Activated gamma-delta T cell (primary cell): ENCODE measurements around the gene TMX2.
"Not testable (repeated sequence)": the region's sequence is repeated elsewhere in the genome, so short reads cannot be mapped to it uniquely, and the experiment has no call there.

ENCODE experiments used
- DNase-seq: peaks from one replicate; lab custom pipeline; 2025; lab: John Stamatoyannopoulos, UW
- total RNA-seq, 2 donors: gene quantifications; one replicate each; lab custom pipeline; 2026; lab: John Stamatoyannopoulos, UW

Gene TMX2
- total RNA-seq = 36.3 to 41.5 reads per million in 2 donors

- peak; percentile 60 for DNase-seq
Observed at GRCh38 chr11:57712256-57713150, at the start of gene TMX2. Gene TMX2 (plus strand): TSS chr11:57712593. CDS start chr11:57712619, 26 bp downstream.

GRCh38 chr11:57662893-57663292 is 49.5 kb upstream of the TMX2 start:
- no peak for DNase-seq

GRCh38 chr11:57663975-57664374 is 48.4 kb upstream of the TMX2 start:
- no peak for DNase-seq

GRCh38 chr11:57667117-57667735 is 45.2 kb upstream of the TMX2 start:
- peak; percentile 60 for DNase-seq

- DNase-seq = peak; percentile 100
Observed at GRCh38 chr11:57667736-57668433, 44.5 kb upstream of the TMX2 start, which contains the start of gene ZDHHC5. Gene ZDHHC5 (plus strand): TSS chr11:57668114. CDS start chr11:57673091, 4,977 bp downstream.

GRCh38 chr11:57668434-57668782 is 44.0 kb upstream of the TMX2 start:
- no peak for DNase-seq

GRCh38 chr11:57674251-57674650 is 38.1 kb upstream of the TMX2 start:
- DNase-seq = no peak

GRCh38 chr11:57675176-57675941 is 37.0 kb upstream of the TMX2 start:
- no peak for DNase-seq

- no peak for DNase-seq
Observed at GRCh38 chr11:57679396-57679795, 33.0 kb upstream of the TMX2 start.

GRCh38 chr11:57680552-57680874 is 31.9 kb upstream of the TMX2 start:
- no peak for DNase-seq

- DNase-seq = no peak
Observed at GRCh38 chr11:57681168-57681567, 31.2 kb upstream of the TMX2 start.

- DNase-seq = not testable (repeated sequence)
Observed at GRCh38 chr11:57690474-57690873, 21.9 kb upstream of the TMX2 start.

GRCh38 chr11:57698843-57699365 is 13.5 kb upstream of the TMX2 start:
- DNase-seq = no peak

GRCh38 chr11:57699813-57700212 is 12.6 kb upstream of the TMX2 start:
- DNase-seq = no peak

GRCh38 chr11:57700425-57700824 is 12.0 kb upstream of the TMX2 start:
- no peak for DNase-seq

- DNase-seq = no peak
Observed at GRCh38 chr11:57703341-57703740, 9.1 kb upstream of the TMX2 start.

- no peak for DNase-seq
Observed at GRCh38 chr11:57704932-57705331, 7.5 kb upstream of the TMX2 start.

GRCh38 chr11:57705432-57705831 is 7.0 kb upstream of the TMX2 start:
- not testable (repeated sequence) for DNase-seq

GRCh38 chr11:57709802-57710367 is 2.5 kb upstream of the TMX2 start:
- no peak for DNase-seq

- DNase-seq = peak; percentile 47
Observed at GRCh38 chr11:57711414-57712255, 758 bp upstream of the TMX2 start, which contains the start of gene MED19. Gene MED19 (minus strand): TSS chr11:57712215. CDS start chr11:57712179, 36 bp downstream.
